Stomach (tissue), 9 donors: ENCODE data around the gene NRG2. TPM values are rescaled to one million over a fixed set of nuclear protein-coding genes. Genes with fewer than 3 reads are reported as not detected.
A peak's percentile ranks its signal among the peaks of the same experiment; 100 is the strongest.

Source experiments
- DNase-seq, 2 donors: peaks; one replicate each; pipeline versions ENCODE4 v3.0.0 to v3.0.0-alpha.2; 2013 to 2019
- H3K27ac ChIP-seq, 5 donors: fragments of 200-600 bp in 4 of 5; sonication (generic) in 4 of 5; one replicate each; pipeline ENCODE4 v1.5.1; 2013 to 2019; ENCODE audit warnings: mild to moderate bottlenecking in 1 of 5, moderate library complexity in 1 of 5
- H3K27me3 ChIP-seq, 3 donors: fragments of 200-600 bp; sonication (generic); one replicate each; pipeline ENCODE4 v1.5.1; 2017 to 2019; ENCODE audit warnings: mixed run types in 1 of 3
- H3K36me3 ChIP-seq, 4 donors: fragments of 200-600 bp; sonication (generic); 1 replicate in 3 of 4; 2 replicates in 1 of 4; pipeline ENCODE4 v1.5.1; 2016 to 2019
- H3K4me1 ChIP-seq, 4 donors: fragments of 200-600 bp; sonication (generic); one replicate each; pipeline ENCODE4 v1.5.1; 2016 to 2019
- H3K4me3 ChIP-seq, 4 donors: fragments of 200-600 bp; sonication (generic) in 3 of 4; one replicate each; pipeline ENCODE4 v1.5.1; 2016 to 2019; ENCODE audit warnings: mild to moderate bottlenecking in 1 of 4
- H3K9me3 ChIP-seq, 4 donors: fragments of 200-600 bp; sonication (generic); one replicate each; pipeline ENCODE4 v1.5.1; 2016 to 2019
- CTCF ChIP-seq, 7 experiments: fragments of 450-650 bp in 4 of 7; fragments of 200-600 bp in 3 of 7; sonication (generic) in 3 of 7; IDR thresholded peaks; one replicate each; pipeline ENCODE4 v1.5.1; 2016 to 2019; ENCODE audit warnings: antibody characterized with exemption in 7 of 7, control low read depth in 2 of 7, mild to moderate bottlenecking in 1 of 7
- EP300 ChIP-seq: sonication (generic); formaldehyde crosslinking; IDR thresholded peaks from one replicate; pipeline ENCODE4 v1.6.1; 2017; ENCODE audit warnings: antibody characterized with exemption
- POLR2A ChIP-seq, 4 donors: fragments of 450-650 bp; IDR thresholded peaks; one replicate each; pipeline ENCODE4 v1.6.1; 2016; ENCODE audit warnings: antibody characterized with exemption in 4 of 4, control low read depth in 2 of 4, mild to moderate bottlenecking in 1 of 4, moderate library complexity in 1 of 4
- POLR2AphosphoS5 ChIP-seq, 3 donors: sonication (generic); formaldehyde crosslinking; IDR thresholded peaks; one replicate each; pipeline ENCODE4 v1.6.1; 2016; ENCODE audit warnings: antibody characterized with exemption in 3 of 3
- WGBS, 5 donors: extraction: QIAGEN DNeasy Blood & Tissue Kit in 3 of 5; methylation state at CpG; one replicate each; pipeline versions ENCODE4 v1.1.5 to v1.1.7; 2013 to 2018; 5-methylcytosine and 5-hydroxymethylcytosine counted together
- intact Hi-C: fragments of 100-400 bp; cut with DNase I; formaldehyde crosslinking; loops from one replicate; pipeline ENCODE4 v1.15.1; 2023; ENCODE audit warnings: low total_unique reads
- polyA plus RNA-seq, 3 donors: library from polyadenylated mRNA; stranded (reverse); fragments of 200-250 nt; gene quantifications; one replicate each; pipeline ENCODE4 v1.2.3, GENCODE V29; 2013
- total RNA-seq, 5 donors: library from RNA; depleted of rRNA; stranded (reverse); fragments of >200 nt; gene quantifications; one replicate each; pipeline versions ENCODE4 v1.1.0 to v1.2.3, GENCODE V29; 2014 to 2016
- donor health status: healthy with polysubstance abuse.
- donor health status: Bipolar disorder and iron deficiency.
- donor health status: healthy.

Gene NRG2
- total and polyA plus RNA-seq, 8 donors = 0.25 to 22.2 (median 1.2) TPM; not detected in 1

DNA sequence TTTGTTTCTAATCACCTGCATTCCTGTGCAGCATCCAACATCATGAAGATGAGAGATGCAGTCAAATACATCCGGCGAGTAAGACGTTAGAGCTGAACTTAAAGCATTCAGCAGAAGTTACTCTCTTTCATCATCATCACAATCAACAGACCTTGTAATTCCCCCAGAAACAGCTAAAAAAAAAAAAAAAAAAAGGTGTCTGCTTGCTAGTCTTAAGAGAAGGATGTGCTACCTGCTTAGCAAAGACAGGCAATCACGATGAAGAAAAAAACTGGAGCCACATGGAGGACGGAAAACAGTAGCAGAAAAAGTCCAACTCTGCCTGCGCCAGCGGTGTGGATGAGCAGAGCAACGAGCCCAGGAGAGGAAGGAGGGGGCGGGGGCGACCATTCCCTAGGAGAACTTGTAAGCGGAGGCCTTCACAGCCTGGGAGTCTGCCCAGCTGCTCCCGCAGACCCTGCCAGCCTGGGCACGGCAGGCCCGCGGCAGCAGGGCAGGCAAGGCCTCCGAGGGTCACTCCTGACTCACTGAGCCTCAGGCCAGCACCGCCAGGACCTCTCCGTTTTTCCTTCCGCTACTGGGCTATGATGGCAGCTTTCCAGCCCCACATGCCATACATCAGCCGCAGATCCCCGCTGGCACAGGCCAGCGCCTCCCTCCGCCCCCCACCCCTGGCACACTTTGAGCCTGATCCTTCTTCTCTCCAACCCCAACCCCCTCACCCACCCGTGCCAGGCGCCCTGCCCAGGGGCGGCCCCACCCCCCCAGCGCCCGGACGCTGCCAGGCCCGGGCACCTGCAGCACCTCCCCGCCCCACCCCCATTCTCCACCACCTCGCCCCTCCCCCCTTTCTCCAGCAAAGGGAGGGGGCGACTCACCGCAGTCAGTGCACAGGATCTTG lies 1.4 kb downstream of the NRG2 start:
- WGBS, 5 donors = 12 to 23% (median 15%) methylated on average over 16 to 34 of the region's 34 CpGs
- H3K9me3 ChIP-seq = no peaks in the 10 kb centered on the region
- H3K27ac ChIP-seq = peak overlapping the region in 4 of 5 donors; percentile 36 to 79 (median 57)
- peaks cover 0 to 41% (median 30%) of the 10 kb centered on the region in 3 donors for H3K27me3 ChIP-seq
- intact Hi-C loops = no loop called here
- H3K4me1 ChIP-seq = peaks cover 28 to 52% (median 41%) of the 10 kb centered on the region in 4 donors
- H3K4me3 ChIP-seq = peak overlapping the region; percentile 63 to 84 (median 72)
- TF ChIP-seq POLR2AphosphoS5 (IDR thresholded peaks at IDR 0.05) (no peak), CTCF (IDR thresholded peaks at IDR 0.05) (no peak), POLR2A (IDR thresholded peaks at IDR 0.05) (no peak), EP300 (no peak)
- no peaks in the 10 kb centered on the region for H3K36me3 ChIP-seq
- peak; percentile 66 to 75 for DNase-seq

- 68 to 79% (median 77%) methylated on average over 4 of the region's 4 CpGs for WGBS, 5 donors
- Histone ChIP-seq H3K9me3 (no peaks in the 10 kb centered on the region), H3K4me1 (peaks cover 28 to 59% (median 41%) of the 10 kb centered on the region in 4 donors), H3K27ac (peak overlapping the region in 3 of 5 donors; percentile 36 to 79 (median 71)), H3K27me3 (peaks cover 0 to 41% (median 30%) of the 10 kb centered on the region in 3 donors), H3K4me3 (peak overlapping the region in 2 of 4 donors; percentile 63 to 66), H3K36me3 (no peaks in the 10 kb centered on the region)
- intact Hi-C loops = no loop called here
- TF ChIP-seq EP300 (no peak), POLR2AphosphoS5 (IDR thresholded peaks at IDR 0.05) (no peak), CTCF (IDR thresholded peaks at IDR 0.05) (no peak), POLR2A (IDR thresholded peaks at IDR 0.05) (no peak)
- no peak for DNase-seq
Measured at GRCh38 chr5:140041099-140041491, 2.0 kb downstream of the NRG2 start.

DNA sequence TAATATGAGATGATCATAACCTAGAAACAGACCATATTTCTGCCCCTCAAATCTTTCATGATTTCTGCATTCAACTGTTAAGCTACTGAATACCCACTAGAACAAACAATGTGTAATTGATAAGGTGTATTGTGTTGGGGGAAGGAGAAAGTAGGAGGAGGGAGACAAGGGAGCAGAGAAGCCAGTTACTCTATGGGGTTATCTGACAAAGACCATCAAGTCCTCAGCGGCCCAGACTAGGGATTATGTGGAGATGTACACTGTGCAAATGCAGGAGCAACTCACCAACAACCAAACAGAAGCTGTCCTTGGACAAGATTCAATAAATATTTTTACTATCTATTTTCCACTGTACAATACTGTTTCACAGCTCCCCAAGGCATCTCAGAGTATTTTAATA lies 2.7 kb downstream of the NRG2 start:
- Histone ChIP-seq H3K27ac (peak overlapping the region in 1 of 5 donors; percentile 79), H3K27me3 (peaks cover 0 to 44% (median 30%) of the 10 kb centered on the region in 3 donors), H3K36me3 (no peaks in the 10 kb centered on the region), H3K9me3 (no peaks in the 10 kb centered on the region), H3K4me3 (no peak overlapping the region), H3K4me1 (peaks cover 28 to 65% (median 43%) of the 10 kb centered on the region in 4 donors)
- no peak for DNase-seq
- 55 to 78% (median 65%) methylated on average over 1 of the region's 1 CpG for WGBS, 5 donors
- intact Hi-C loops = no loop called here
- TF ChIP-seq POLR2AphosphoS5 (IDR thresholded peaks at IDR 0.05) = no peak
- no peak for TF ChIP-seq CTCF (IDR thresholded peaks at IDR 0.05)
- no peak for TF ChIP-seq POLR2A (IDR thresholded peaks at IDR 0.05)
- no peak for TF ChIP-seq EP300

- intact Hi-C loops = no loop called here
- peak in 1 of 3 donors; percentile 24 for TF ChIP-seq POLR2AphosphoS5 (IDR thresholded peaks at IDR 0.05)
- no peak for TF ChIP-seq POLR2A (IDR thresholded peaks at IDR 0.05)
- no peak for TF ChIP-seq CTCF (IDR thresholded peaks at IDR 0.05)
- no peak for TF ChIP-seq EP300
- Histone ChIP-seq H3K4me1 (peaks cover 28 to 65% (median 43%) of the 10 kb centered on the region in 4 donors), H3K4me3 (no peak overlapping the region), H3K9me3 (no peaks in the 10 kb centered on the region), H3K27me3 (peaks cover 0 to 37% (median 25%) of the 10 kb centered on the region in 3 donors), H3K27ac (peak overlapping the region in 2 of 5 donors; percentile 62 to 79), H3K36me3 (no peaks in the 10 kb centered on the region)
- no peak for DNase-seq
- 42 to 61% (median 59%) methylated on average over 4 of the region's 4 CpGs for WGBS, 5 donors
Measured at GRCh38 chr5:140039561-140039960, 3.5 kb downstream of the NRG2 start.
